CD4-positive, alpha-beta T cell treated with Interleukin-6 for 4 hours (primary cell): Measurements from ENCODE around the gene FBLIM1.
"Not testable (repeated sequence)": the region's sequence is repeated elsewhere in the genome, so short reads cannot be mapped to it uniquely, and the experiment has no call there.

Source experiments
- DNase-seq: peaks from one replicate; pipeline ENCODE4 v3.0.0-alpha.2; 2020; ENCODE audit warnings: mixed read lengths

Gene FBLIM1

GRCh38 chr1:15770313-15770962 lies 11.8 kb downstream of the FBLIM1 start:
- no peak for DNase-seq

- no peak for DNase-seq
These were observed 13.4 kb downstream of the FBLIM1 start for GRCh38 chr1:15771836-15772515.

- no peak for DNase-seq
These were observed 17.1 kb downstream of the FBLIM1 start for GRCh38 chr1:15775706-15776105.

- no peak for DNase-seq
These were observed 19.5 kb downstream of the FBLIM1 start for GRCh38 chr1:15777909-15778707.

- DNase-seq = no peak
These were observed 27.1 kb downstream of the FBLIM1 start for GRCh38 chr1:15785683-15786082.

GRCh38 chr1:15786581-15786980 lies 28.0 kb downstream of the FBLIM1 start:
- no peak for DNase-seq

- no peak for DNase-seq
These were observed 30.2 kb downstream of the FBLIM1 start for GRCh38 chr1:15788624-15789301.

GRCh38 chr1:15796086-15796462 lies 37.5 kb downstream of the FBLIM1 start:
- DNase-seq = no peak

- DNase-seq = no peak
These were observed 39.2 kb downstream of the FBLIM1 start for GRCh38 chr1:15797614-15798390.

GRCh38 chr1:15799004-15799867 lies 40.6 kb downstream of the FBLIM1 start:
- DNase-seq = no peak

GRCh38 chr1:15799928-15800835 lies 41.6 kb downstream of the FBLIM1 start:
- DNase-seq = no peak

GRCh38 chr1:15802234-15802965 lies 43.8 kb downstream of the FBLIM1 start:
- DNase-seq = no peak

- DNase-seq = peak; percentile 26
These were observed 44.8 kb downstream of the FBLIM1 start for GRCh38 chr1:15803380-15803779.

- no peak for DNase-seq
These were observed 45.5 kb downstream of the FBLIM1 start for GRCh38 chr1:15804060-15804459.

GRCh38 chr1:15807121-15807520 lies 48.5 kb downstream of the FBLIM1 start:
- DNase-seq = no peak

GRCh38 chr1:15807549-15807948 lies 49.0 kb downstream of the FBLIM1 start, which contains the start of gene UQCRHL:
Gene UQCRHL, minus strand, starts transcription at chr1:15807649. Its CDS starts 0 bp downstream, at chr1:15807649.
- not testable (repeated sequence) for DNase-seq

- DNase-seq = no peak
These were observed 50.4 kb downstream of the FBLIM1 start for GRCh38 chr1:15808955-15809354.

- no peak for DNase-seq
These were observed 51.5 kb downstream of the FBLIM1 start for GRCh38 chr1:15810073-15810472.

- no peak for DNase-seq
These were observed 58.1 kb downstream of the FBLIM1 start for GRCh38 chr1:15816674-15817073.
